NCI-H1105 (cell line): ENCODE data around the gene IRS1.

Experiments
- DNase-seq: peaks from one replicate; lab custom pipeline; 2025; lab: John Stamatoyannopoulos, UW

IRS1 gene

DNA sequence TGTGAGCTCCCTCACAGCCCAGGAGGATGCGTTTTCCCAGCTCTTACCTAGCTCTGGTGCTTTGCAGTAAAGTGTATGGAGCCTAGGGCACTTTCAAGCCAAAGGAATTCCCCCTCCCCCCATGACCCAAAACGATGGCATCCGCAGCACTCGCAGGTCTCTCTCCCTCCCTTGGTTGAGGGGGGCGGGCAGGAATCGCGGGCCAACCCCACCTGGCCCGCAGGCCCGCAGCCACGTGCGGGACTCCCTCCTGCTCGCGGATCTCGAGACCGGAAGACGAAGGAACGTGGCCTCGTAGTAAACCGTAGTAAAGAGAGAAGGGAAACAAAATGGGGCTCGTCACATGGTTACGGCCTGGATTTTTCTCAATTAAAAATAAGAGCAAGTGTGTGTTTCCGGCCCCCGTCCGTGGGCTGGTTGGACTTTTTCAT is 8.5 kb downstream of the IRS1 start:
- no peak for DNase-seq

DNA sequence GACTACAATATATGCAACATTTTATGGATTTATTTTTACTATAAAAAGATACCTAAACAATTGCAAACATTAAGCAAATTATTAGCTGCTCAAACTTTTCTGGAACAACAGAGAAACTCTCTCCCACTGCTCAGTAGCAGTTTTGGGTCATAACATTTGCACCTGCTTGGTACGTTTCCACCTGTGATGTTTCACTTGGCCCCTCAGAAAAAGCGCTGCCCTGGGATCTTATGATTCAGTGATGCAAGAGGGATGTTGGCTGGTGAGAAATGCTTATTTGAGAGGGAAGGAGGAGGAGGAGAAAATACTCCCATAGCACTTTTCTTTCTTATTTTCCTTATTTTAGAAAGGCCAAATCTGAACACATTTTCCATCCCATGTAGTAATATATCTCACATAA is 9.2 kb downstream of the IRS1 start:
- DNase-seq = no peak

DNA sequence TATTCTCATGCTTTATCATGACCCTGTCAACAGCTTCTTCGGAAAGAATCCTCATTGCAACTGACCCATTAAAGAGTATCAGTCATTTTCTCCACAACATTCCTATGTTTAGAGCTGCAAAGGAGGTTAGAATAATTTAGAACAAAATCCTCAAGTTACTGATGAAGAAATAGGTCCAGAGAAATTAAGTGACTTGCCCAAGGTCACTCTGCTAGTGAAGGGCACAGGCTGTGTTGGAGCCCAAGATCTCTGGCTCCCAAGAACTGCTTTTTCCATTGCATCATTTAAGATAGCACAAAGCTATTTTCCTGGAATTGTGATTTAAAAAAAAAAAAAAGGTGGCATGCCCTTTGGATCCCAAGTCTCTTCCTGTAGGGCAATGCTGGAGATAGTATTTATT is 9.6 kb downstream of the IRS1 start:
- DNase-seq = no peak

DNA sequence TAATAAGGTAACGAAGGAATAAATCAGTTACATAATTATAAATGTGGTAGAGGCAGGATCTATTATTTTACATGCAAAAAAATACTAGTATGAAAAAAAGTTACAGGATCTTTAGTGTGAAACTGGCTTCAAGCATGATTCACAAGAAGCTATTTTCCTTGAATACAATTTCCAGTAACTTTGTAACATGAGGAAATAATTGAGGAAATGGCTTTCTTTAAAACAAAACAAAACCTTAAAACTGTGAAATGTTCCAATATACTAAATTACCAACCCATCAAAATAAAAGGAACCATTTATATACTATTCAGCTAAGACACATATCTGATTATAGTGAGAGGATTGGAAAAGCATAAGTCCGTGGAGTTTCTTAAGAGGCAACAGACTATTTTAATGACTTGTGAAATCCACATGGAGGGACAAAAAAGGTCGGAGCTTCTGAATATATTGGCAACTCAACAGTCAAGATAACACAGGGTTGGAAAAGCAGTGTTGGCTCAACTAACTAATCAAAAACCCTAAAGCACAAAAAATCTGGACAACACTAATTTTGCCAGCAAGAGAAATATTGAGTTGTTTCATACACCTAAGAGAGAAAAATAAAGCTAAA is 10.6 kb downstream of the IRS1 start:
- no peak for DNase-seq

DNA sequence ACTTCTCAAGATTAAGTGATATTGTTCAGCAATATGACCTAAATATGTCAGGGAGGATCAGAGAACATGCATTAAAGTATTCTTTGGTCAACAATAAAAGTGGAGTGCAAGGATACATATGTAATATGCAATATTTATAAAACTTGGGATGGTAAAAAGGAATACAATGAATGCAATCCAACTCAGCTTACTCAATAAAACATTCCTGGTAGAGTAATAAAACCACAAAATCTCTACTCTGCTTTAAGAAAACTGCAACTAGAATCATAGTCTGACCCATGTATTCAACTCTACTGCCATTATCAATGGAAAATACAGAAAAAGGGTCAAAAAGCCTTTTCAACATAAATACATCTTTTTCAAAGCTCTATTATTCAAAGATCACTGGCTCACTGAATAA is 11.6 kb downstream of the IRS1 start:
- no peak for DNase-seq

DNA sequence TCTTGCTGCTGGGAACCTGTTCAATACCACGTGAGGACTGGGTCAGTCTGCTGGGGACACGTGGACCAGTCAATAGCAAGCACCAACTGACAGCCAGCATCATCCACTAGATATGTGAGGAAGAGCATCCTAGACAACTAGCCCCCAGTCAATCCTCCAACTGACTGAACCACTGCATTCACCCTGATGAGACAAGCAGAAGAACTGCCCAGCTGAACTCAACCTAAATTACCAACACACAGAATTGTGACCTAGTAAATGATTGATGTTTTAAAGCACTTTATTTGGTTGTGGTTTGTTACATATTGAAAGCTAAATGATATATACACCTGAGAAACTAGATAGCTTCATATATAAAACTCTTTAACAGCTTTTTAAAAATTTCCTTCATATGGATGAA is 15.7 kb downstream of the IRS1 start:
- DNase-seq = no peak

DNA sequence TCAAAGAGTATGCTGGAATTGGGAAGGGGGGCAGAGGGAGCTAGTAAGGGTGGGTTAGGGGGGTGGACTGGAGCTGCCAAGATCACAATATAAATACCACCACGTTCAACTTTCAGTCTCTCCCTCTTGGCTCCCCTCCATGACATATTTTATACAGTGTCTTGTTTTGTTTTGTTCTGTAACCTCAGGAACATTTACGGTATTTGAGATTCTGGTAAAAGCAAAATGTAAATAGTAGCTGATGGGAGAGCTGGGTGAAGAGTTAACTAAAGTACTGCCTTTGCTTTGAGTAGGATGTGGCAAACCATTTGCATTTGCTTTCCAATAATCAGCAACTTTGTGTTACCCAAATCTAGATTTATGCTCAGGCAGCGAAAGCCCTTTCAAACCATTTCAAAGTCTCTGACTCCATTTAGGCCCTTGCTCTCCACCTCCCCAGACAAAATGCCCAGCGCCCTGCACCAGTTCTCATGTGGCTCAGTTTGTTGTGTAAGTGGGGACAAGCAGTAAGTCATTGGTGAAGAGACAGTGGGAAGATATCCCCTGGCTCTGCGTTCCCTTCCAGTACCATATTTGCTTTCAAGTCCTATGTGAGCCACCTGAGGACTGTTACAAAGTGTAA is 17.4 kb downstream of the IRS1 start:
- DNase-seq = no peak

DNA sequence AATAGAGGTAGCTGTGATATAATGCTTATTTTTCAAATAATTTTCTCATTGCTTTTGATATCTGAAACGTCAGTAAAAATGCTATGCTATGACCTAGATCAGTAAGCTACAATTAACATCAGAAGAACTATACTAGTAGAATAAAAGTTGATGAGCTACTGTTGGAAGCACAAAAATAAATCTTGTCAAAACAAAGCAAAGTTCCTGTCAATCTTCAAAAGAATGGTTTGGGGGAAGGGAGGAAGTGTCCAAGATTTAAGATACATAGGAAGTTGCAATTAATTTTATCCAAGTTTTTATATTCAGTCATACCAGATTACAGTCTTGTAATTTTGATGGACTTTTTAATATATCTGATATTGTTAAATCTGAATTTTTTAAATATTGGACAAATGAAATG is 19.2 kb downstream of the IRS1 start:
- DNase-seq = no peak

DNA sequence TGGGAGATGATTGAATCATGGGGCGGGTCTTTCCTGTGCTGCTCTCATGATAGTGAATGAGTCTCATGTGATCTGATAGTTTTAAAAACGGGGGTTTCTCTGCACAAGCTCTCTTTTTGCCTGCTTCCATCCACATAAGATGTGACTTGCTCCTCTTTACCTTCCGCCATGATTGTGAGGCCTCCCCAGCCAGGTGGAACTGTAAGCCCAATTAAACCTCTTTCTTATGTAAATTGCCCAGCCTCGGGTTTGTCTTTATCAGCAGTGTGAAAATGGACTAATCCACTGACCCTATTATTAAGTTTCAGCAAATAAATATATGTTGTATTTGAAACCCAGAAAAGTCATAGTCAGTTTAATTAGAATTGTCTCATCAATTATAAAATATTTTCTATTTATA is 22.0 kb downstream of the IRS1 start:
- no peak for DNase-seq

DNA sequence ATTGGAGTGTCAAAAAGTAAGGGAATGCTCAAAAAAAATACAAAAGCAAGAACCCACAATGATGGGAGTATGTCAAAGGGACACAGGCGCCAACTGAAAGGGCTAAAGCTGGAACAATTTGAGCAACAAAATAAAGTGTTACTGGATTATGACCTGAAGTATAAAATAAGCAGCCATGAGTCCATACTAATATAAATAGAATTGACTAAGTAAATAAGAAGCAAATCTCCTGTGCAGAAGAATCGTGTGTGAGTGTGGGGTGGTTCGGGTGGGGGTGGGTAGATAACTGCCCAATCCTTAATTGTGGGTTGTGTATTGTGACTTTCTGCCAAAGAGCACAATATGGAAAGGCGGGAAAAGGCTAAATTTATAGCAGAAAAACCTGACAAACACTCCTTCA is 23.5 kb downstream of the IRS1 start:
- DNase-seq = no peak

DNA sequence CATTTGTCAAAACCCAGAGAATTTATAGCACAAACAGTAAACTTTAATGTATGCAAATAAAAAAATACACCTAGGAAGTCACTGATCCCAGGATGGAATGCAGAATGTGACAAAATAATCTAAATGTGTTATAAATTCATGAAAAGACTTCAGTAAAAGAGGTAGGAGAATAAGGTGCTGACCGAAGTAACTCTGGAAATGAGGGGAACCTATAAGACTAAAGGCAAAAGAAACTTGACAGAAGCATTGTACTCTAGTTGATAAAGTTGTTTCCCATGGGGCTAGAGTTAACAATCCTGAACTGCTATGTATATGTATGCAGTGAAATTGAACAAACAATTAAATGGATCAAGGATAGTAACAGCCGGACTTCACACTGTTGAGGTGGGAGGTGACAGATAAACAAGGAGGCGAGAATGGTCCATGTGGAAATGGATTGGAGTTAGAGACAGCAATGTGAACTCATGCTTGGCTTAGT is 24.5 kb downstream of the IRS1 start:
- no peak for DNase-seq

DNA sequence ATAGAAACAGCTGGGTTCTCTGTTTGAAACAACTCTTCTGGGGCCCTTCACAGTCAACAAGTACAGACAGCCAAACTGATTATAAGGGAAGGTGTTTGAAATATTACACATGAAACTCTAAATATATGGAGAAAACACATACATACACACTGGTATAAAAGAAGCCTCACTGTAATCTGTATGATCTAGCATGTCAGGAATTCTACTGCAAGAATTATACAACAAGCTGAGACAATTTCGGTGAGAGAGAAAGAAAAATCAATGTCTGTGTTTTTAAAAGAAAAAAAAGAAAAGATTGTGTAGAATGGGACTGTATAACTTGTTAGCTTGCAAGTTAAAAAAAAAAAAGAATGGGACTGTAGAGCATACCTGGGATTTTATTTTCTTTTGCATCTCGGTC is 26.3 kb downstream of the IRS1 start:
- no peak for DNase-seq

DNA sequence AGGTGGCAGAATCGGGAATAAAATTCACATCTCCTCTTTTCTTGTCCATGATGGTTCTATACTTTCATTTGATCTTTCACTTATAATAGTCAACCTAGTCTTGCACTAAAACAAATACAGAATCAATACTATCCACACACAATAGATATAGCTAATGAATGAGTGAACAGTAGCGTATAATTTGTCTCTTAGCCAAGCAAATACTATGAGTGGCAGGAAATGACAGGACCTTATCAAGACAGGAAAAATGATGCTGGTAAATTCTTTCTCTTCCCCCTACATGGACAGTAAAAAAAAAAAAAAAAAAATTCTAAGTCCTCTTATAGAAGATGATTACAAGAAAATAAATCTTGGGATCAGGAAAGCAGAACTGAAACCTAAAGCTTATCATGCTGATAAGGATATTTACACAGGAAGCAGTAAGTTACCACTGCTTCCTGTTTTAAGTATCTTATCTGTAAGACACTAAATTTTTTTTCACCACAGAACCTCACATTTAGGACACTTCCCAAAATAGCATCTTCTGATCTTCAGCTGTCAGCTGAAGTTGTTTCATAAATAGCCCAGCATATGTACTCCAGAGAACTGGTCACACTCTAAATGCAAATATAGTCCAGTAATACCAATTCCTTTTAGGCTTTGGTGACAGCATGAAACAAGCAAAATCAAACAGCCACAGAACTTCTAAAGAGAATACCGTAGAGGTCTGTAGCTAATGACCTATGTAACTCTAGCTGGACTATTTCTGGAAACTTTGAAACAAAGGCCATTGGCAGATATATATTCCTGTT is 27.0 kb downstream of the IRS1 start:
- DNase-seq = no peak

DNA sequence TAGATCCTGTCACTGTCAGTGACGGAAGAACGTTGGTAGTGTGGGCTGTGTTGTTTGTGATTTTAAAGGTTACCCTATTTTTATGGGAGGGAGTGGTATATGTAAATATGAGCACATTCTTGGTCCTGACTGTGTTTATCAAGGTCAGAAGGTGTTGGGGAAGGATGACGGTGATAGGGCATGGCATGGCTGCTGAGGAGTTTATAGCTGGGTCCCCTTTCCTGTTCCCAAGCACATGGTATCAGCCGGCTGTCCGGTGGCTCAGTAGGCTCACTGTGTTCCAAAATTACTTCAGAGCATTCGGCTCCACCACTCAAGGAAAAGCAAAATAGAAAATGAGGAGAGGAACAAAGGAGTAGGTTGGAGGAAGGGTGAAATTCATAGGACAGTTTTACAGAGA is 28.6 kb downstream of the IRS1 start:
- no peak for DNase-seq

DNA sequence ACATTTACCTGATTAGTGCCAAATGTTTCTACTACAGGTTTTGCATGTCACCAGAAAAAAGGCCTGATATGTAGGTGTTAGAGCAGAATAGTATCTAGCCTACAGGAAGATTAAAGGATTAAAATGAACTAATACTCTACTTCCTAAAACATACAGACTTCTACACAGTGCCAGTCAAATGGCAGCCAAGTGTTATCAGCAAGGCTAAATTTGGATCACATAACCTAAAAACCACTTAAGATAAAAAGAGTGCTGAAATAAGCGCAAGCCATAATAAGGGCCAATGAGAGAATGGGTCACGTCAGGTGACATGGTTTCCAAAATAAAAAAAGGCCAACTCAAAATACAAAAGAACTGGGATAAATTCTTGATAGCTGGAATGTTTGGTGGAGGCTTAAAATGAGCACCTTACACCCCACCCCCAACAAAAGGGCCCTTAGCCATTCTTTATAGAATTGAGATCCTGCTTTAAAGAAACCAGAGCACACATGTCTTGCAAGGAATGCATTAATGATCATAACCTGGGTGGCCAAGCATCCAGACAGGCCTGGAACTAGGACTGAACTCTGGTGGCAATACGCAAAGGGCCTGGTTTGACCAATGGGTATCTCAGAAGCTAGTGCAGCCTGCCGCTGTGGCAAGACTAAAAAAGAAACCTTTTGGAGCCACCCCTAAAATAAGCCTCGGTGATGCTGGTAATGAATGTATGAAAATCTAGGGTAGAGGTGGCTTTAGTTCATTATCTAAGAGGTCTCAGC is 32.4 kb downstream of the IRS1 start:
- DNase-seq = no peak

DNA sequence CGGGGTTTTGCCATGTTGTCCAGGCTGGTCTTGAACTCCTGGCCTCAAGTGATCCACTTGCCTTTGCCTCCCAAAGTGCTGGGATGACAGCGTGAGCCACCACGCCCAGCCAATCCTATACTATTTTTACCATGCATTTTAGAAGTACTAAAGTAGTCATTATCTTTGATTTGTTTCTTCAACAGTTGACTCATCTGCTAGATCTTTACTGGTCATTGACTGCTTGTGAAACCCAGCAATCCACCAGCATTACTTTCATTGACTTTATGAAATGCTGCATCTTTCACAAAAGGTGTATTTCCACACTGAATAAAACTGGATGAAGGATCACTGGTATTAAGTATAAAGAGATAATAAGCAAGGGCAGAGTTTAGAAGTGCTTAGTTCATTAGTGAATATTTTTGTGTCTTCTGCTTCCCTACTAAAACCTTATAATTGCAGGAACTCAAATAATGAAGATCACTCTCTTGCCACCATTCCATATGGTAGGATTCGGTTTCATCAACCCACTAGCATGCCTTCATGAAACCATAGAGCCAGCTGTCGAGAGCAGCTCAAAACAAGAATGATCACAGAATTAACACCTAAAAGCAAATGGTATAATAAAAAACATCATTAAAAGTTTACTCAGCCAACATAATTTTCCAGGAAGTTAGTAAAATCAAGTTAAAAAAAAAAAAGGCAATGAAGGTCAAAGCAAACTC is 33.1 kb downstream of the IRS1 start:
- DNase-seq = no peak

DNA sequence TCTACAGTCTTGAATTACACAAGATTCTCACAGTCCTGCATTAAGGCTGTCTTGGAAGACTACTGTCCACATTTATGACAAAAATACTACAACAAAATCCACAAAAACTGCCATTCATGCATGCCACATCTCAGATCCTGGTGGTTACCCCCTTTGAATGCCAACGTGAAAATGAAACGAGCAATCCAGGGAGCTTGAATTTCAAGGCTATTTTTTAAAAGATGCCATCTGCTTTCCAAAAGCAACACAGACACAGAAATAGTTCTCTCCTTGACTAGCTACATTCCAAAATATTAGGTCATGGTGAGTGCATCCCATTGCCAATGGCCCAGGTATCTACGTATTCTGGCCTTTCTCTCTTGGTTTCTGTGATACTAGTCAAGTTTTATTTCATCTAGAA is 36.3 kb downstream of the IRS1 start:
- DNase-seq = no peak

DNA sequence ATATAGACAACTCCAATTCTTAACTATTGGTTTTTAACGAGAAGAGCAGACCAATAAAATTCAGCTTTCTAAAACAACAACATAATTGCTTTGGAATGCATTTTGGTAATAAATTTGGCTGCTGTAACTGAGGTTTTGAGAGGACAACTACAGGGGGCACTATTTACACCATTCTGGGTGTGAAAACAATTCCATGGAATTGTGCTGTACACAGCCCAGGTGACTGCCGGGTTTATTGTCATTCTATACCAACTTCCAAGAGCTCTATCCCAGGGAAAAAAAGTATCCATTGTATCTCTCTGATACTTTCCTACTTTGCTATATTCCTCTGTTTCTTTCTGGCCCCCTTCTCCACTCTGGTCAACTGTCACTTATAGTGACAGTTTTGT is 38.4 kb downstream of the IRS1 start:
- no peak for DNase-seq

DNA sequence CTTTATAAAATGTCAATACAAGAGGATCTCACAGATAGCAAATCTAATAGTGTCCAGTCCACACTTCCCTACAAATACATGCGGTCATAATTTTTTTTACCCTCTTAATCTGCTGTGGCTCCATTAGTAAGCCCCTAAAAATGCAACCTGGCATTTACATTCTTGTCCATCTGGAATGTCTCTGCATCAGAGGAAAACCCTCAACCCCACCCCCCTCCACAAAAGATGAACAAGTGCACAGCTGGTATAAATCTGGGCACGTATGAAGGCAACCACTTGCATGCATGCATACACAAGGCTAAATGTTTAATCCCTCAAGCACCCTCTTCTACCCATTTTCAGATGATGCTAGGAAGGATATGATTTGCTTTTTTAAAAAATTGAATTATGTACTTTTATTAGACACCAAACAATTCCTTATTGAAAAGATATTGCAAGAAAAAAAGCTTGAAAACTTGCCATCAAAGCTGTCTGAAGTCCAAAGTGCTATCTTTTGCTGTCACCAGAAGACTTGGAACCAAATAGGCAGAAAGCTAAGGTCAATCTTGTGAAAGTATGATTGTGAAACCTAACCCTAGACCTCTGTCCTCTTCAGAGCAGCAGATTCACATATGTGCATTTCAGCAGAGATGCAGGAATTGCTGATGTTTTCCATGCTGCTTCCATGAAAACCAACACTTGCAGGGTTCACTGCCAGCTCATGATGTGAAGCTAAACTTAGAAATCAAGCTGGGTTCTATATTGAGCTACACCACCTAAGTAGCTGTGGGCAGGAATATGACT is 39.0 kb downstream of the IRS1 start:
- no peak for DNase-seq

DNA sequence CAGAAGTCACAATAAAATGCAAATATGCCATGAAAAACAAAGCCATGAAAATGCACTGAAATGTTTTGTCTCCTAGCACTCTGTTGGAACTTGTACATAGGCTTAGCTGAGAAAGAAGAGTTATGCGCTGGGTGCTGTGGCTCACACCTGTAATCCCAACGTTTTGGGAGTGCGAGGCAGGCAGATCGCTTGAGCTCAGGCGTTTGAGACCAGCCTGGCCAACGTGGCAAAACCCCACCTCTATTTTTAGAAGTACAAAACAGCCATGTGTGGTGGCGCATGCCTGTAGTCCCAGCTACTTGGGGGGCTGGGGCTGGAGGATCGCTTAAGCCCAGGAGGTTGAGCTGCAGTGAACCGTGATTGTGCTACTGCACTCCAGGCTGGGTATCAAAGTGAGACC is 39.9 kb downstream of the IRS1 start:
- no peak for DNase-seq

DNA sequence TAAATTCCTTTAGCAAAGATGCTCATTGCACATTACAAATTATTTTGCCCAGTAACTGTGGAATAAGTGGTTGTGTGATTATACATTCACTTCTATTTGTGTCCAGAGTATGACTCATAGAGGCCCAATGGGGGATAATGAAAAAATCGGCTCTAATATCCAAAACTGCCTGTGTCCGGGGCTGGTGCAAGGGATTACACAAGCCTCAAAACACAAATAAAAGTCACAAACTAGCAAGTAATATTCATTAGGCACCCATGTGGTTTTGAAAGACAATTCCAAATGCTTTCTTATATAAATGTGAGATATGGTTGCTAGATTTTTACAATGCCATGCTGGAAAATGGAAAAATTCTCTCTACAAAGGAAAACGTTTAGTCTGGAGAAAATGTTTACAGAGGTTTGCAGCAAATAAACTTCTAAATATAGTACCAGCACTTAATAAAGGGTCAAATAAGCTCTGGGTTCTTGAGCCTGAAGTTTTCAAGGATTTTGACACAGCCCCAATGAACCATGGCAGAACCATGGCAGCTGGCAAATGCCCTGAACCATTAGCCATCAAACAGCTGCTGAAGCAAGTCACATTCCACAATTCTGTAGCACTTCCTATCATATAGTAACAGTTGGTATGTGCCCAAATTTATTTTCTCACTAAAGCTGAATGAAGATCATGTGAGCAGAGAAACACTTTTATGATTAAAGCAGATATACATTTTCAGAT is 40.5 kb downstream of the IRS1 start:
- DNase-seq = no peak
